Effector memory CD4-positive, alpha-beta T cell (primary cell): ENCODE results near the gene MPND.
A peak's percentile ranks its signal among the peaks of the same experiment; 100 is the strongest.
"Not testable (repeated sequence)": the region's sequence is repeated elsewhere in the genome, so short reads cannot be mapped to it uniquely, and the experiment has no call there.

Experiments used
- DNase-seq, 3 donors: peaks; one replicate each; pipeline ENCODE4 v3.0.0-alpha.2; 2020
- H3K27ac ChIP-seq: 2 replicates; pipeline ENCODE4 v1.7.0; 2013; ENCODE audit warnings: mild to moderate bottlenecking, low read length, moderate library complexity; ENCODE audit not compliant: insufficient read depth, poor library complexity, severe bottlenecking
- H3K27me3 ChIP-seq: replicated peaks from 2 replicates; pipeline ENCODE4 v1.7.0; 2013; ENCODE audit warnings: mild to moderate bottlenecking, low read length; ENCODE audit not compliant: insufficient read depth, control insufficient read depth, poor library complexity, severe bottlenecking
- H3K36me3 ChIP-seq: 2 replicates; pipeline ENCODE4 v1.7.0; 2013; ENCODE audit warnings: mild to moderate bottlenecking, low read length, moderate library complexity; ENCODE audit not compliant: control insufficient read depth, insufficient read depth
- H3K4me1 ChIP-seq: 2 replicates; pipeline ENCODE4 v1.7.0; 2013; ENCODE audit warnings: low read length, mild to moderate bottlenecking; ENCODE audit not compliant: control insufficient read depth, insufficient read depth, poor library complexity, severe bottlenecking
- H3K4me3 ChIP-seq: 2 replicates; pipeline ENCODE4 v1.7.0; 2013; ENCODE audit warnings: low read length, low read depth, mild to moderate bottlenecking; ENCODE audit not compliant: insufficient read depth, poor library complexity, severe bottlenecking
- H3K9me3 ChIP-seq: 2 replicates; pipeline ENCODE4 v1.7.0; 2013; ENCODE audit warnings: mild to moderate bottlenecking, low read length, moderate library complexity; ENCODE audit not compliant: control insufficient read depth

The MPND gene

GRCh38 chr19:4347521-4347920 is 4.2 kb downstream of the MPND start:
- Histone ChIP-seq H3K9me3 (no peaks in the 10 kb centered on the region), H3K4me3 (no peak overlapping the region), H3K36me3 (no peaks in the 10 kb centered on the region), H3K27me3 (no peaks in the 10 kb centered on the region), H3K27ac (no peak overlapping the region), H3K4me1 (peaks cover 10% of the 10 kb centered on the region)
- DNase-seq = no peak

- H3K4me1 ChIP-seq, DNase-seq, H3K36me3 ChIP-seq, H3K9me3 ChIP-seq, H3K27ac ChIP-seq, H3K27me3 ChIP-seq, H3K4me3 ChIP-seq: not testable (repeated sequence)
Measured at GRCh38 chr19:4349225-4349624, 5.9 kb downstream of the MPND start.

GRCh38 chr19:4350111-4350510 is 6.7 kb downstream of the MPND start:
- no peaks in the 10 kb centered on the region for H3K9me3 ChIP-seq
- H3K27ac ChIP-seq = no peak overlapping the region
- no peak overlapping the region for H3K4me3 ChIP-seq
- no peaks in the 10 kb centered on the region for H3K27me3 ChIP-seq
- no peak for DNase-seq
- no peaks in the 10 kb centered on the region for H3K36me3 ChIP-seq
- no peaks in the 10 kb centered on the region for H3K4me1 ChIP-seq

- Histone ChIP-seq H3K36me3 (no peaks in the 10 kb centered on the region), H3K4me3 (no peak overlapping the region), H3K4me1 (no peaks in the 10 kb centered on the region), H3K27ac (no peak overlapping the region), H3K9me3 (no peaks in the 10 kb centered on the region), H3K27me3 (no peaks in the 10 kb centered on the region)
- no peak for DNase-seq
Measured at GRCh38 chr19:4350726-4351125, 7.4 kb downstream of the MPND start.

GRCh38 chr19:4352701-4353121 is 9.3 kb downstream of the MPND start:
- H3K4me1 ChIP-seq = no peaks in the 10 kb centered on the region
- no peaks in the 10 kb centered on the region for H3K36me3 ChIP-seq
- H3K9me3 ChIP-seq = no peaks in the 10 kb centered on the region
- H3K4me3 ChIP-seq = no peak overlapping the region
- H3K27ac ChIP-seq = no peak overlapping the region
- DNase-seq = peak in 2 of 3 donors; percentile 30 to 47
- H3K27me3 ChIP-seq = no peaks in the 10 kb centered on the region

- no peak overlapping the region for H3K27ac ChIP-seq
- DNase-seq = no peak
Measured at GRCh38 chr19:4354282-4354681, 10.9 kb downstream of the MPND start.

GRCh38 chr19:4354897-4355296 is 11.5 kb downstream of the MPND start:
- no peak overlapping the region for H3K4me3 ChIP-seq
- H3K36me3 ChIP-seq = peaks cover 12% of the 10 kb centered on the region
- H3K27ac ChIP-seq = no peak overlapping the region
- H3K9me3 ChIP-seq = no peaks in the 10 kb centered on the region
- H3K27me3 ChIP-seq = no peaks in the 10 kb centered on the region
- no peak for DNase-seq
- H3K4me1 ChIP-seq = no peaks in the 10 kb centered on the region

More at GRCh38 chr19:4354282-4354681, 10.9 kb downstream of the MPND start:
- H3K9me3 ChIP-seq = no peaks in the 10 kb centered on the region
- H3K36me3 ChIP-seq = peaks cover 6% of the 10 kb centered on the region
- no peaks in the 10 kb centered on the region for H3K4me1 ChIP-seq
- H3K27me3 ChIP-seq = no peaks in the 10 kb centered on the region
- no peak overlapping the region for H3K4me3 ChIP-seq

GRCh38 chr19:4357095-4357797 is 13.9 kb downstream of the MPND start:
- Histone ChIP-seq H3K4me1 (no peaks in the 10 kb centered on the region), H3K27ac (no peak overlapping the region), H3K27me3 (no peaks in the 10 kb centered on the region), H3K9me3 (no peaks in the 10 kb centered on the region), H3K4me3 (no peak overlapping the region), H3K36me3 (peaks cover 36% of the 10 kb centered on the region)
- DNase-seq = no peak

GRCh38 chr19:4357921-4358326 is 14.6 kb downstream of the MPND start:
- no peaks in the 10 kb centered on the region for H3K4me1 ChIP-seq
- H3K36me3 ChIP-seq = peaks cover 42% of the 10 kb centered on the region
- no peak for DNase-seq
- no peak overlapping the region for H3K27ac ChIP-seq
- no peaks in the 10 kb centered on the region for H3K27me3 ChIP-seq
- no peak overlapping the region for H3K4me3 ChIP-seq
- no peaks in the 10 kb centered on the region for H3K9me3 ChIP-seq

GRCh38 chr19:4358709-4359626 is 15.6 kb downstream of the MPND start:
- DNase-seq = no peak
- Histone ChIP-seq H3K36me3 (peaks cover 52% of the 10 kb centered on the region), H3K27me3 (no peaks in the 10 kb centered on the region), H3K4me1 (no peaks in the 10 kb centered on the region), H3K4me3 (no peak overlapping the region), H3K27ac (no peak overlapping the region), H3K9me3 (no peaks in the 10 kb centered on the region)
